CD1c-positive myeloid dendritic cell (primary cell): Measurements from ENCODE around the gene ATL3.
"Not testable (repeated sequence)": the region's sequence is repeated elsewhere in the genome, so short reads cannot be mapped to it uniquely, and the experiment has no call there.

Source experiments
- DNase-seq: peaks from one replicate; pipeline ENCODE4 v3.0.0-alpha.2; 2016; ENCODE audit errors: extremely low spot score

ATL3 gene

GRCh38 chr11:63681321-63682065 lies 10.3 kb upstream of the ATL3 start, which contains the start of gene RTN3:
RTN3 (plus strand) TSS chr11:63681500; CDS start chr11:63681637, 137 bp downstream.
- peak; percentile 100 for DNase-seq

GRCh38 chr11:63680834-63681320 lies 9.7 kb upstream of the ATL3 start:
- DNase-seq: no peak

- no peak for DNase-seq
Observed at GRCh38 chr11:63673579-63673978, 2.4 kb upstream of the ATL3 start.

GRCh38 chr11:63672936-63673539 lies 1.9 kb upstream of the ATL3 start:
- no peak for DNase-seq

GRCh38 chr11:63672156-63672463 lies 934 bp upstream of the ATL3 start:
- DNase-seq: no peak

GRCh38 chr11:63670433-63671321 lies 499 bp downstream of the ATL3 start:
- DNase-seq: peak; percentile 65

- DNase-seq: no peak
Observed at GRCh38 chr11:63670096-63670432, 1.1 kb downstream of the ATL3 start.

GRCh38 chr11:63667995-63668795 lies 3.0 kb downstream of the ATL3 start:
- no peak for DNase-seq

- DNase-seq: no peak
Observed at GRCh38 chr11:63666874-63667273, 4.3 kb downstream of the ATL3 start.

- DNase-seq: no peak
Observed at GRCh38 chr11:63663809-63664208, 7.4 kb downstream of the ATL3 start.

GRCh38 chr11:63660972-63661371 lies 10.2 kb downstream of the ATL3 start:
- no peak for DNase-seq

GRCh38 chr11:63652671-63653070 lies 18.5 kb downstream of the ATL3 start:
- DNase-seq: no peak

GRCh38 chr11:63643205-63643604 lies 28.0 kb downstream of the ATL3 start:
- no peak for DNase-seq

GRCh38 chr11:63641727-63642126 lies 29.4 kb downstream of the ATL3 start:
- DNase-seq: no peak

GRCh38 chr11:63639199-63639832 lies 31.9 kb downstream of the ATL3 start:
- DNase-seq: peak; percentile 30

- not testable (repeated sequence) for DNase-seq
Observed at GRCh38 chr11:63638436-63638835, 32.7 kb downstream of the ATL3 start.

GRCh38 chr11:63635762-63636465 lies 35.3 kb downstream of the ATL3 start:
- DNase-seq: peak; percentile 84

GRCh38 chr11:63629426-63629825 lies 41.8 kb downstream of the ATL3 start:
- no peak for DNase-seq

GRCh38 chr11:63623513-63624140 lies 47.5 kb downstream of the ATL3 start:
- DNase-seq: no peak

- no peak for DNase-seq
Observed at GRCh38 chr11:63622323-63622722, 48.9 kb downstream of the ATL3 start.
